Activated T-cell treated with anti-CD3 and anti-CD28 coated beads for 4 hours (primary cell): ENCODE data around the gene KTI12.
"Not testable (repeated sequence)": the region's sequence is repeated elsewhere in the genome, so short reads cannot be mapped to it uniquely, and the experiment has no call there.

Experiments used
- DNase-seq: peaks from one replicate; pipeline ENCODE4 v3.0.0-alpha.2; 2020

The KTI12 gene

GRCh38 chr1:52037909-52038308 is 4.3 kb upstream of the KTI12 start:
- DNase-seq = no peak

- DNase-seq = no peak
Observed at GRCh38 chr1:52037402-52037814, 3.8 kb upstream of the KTI12 start.

- no peak for DNase-seq
Observed at GRCh38 chr1:52034050-52034384, 407 bp upstream of the KTI12 start.

DNA sequence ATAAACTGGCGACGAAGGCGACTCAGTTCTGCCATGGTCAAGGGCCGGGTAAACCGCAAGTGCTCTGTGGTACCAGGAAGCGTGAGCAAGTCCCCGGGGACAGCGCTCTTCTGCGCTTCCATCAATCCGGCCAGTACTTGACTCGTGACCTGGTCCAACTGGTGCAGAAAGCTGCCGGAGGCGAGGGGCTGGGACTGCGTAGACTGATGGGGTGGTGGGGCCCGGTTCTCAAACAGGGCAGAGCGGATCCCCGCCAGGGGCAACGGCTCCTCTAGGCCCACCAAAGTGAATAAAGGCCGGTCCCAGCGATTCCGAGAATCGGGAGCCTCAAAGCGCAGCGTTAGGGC is 852 bp downstream of the KTI12 start:
- no peak for DNase-seq

- DNase-seq = no peak
Observed at GRCh38 chr1:52032124-52032784, 1.4 kb downstream of the KTI12 start.

GRCh38 chr1:52028839-52029238 is 4.8 kb downstream of the KTI12 start:
- DNase-seq = not testable (repeated sequence)

GRCh38 chr1:52028328-52028727 is 5.3 kb downstream of the KTI12 start:
- no peak for DNase-seq

GRCh38 chr1:52026278-52026677 is 7.3 kb downstream of the KTI12 start:
- no peak for DNase-seq

DNA sequence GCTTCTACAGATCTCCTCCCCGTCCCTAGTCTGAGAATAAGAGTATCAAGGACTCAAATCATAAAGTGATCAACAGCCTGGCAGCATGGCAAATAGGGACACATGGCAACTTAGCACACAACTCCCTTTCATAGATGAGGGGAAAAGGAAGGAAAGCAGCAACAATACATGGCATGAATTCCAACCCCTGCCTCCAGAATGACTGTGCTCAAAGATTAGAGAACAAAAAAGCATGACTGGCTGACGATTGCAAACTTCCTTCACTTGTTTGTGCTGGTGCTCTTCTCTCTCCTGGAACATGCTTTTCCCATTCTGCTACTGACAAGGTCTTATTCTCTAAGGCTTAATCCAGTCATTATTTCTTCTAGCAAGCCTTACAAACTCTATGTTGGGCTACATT is 11.5 kb downstream of the KTI12 start:
- DNase-seq = no peak

DNA sequence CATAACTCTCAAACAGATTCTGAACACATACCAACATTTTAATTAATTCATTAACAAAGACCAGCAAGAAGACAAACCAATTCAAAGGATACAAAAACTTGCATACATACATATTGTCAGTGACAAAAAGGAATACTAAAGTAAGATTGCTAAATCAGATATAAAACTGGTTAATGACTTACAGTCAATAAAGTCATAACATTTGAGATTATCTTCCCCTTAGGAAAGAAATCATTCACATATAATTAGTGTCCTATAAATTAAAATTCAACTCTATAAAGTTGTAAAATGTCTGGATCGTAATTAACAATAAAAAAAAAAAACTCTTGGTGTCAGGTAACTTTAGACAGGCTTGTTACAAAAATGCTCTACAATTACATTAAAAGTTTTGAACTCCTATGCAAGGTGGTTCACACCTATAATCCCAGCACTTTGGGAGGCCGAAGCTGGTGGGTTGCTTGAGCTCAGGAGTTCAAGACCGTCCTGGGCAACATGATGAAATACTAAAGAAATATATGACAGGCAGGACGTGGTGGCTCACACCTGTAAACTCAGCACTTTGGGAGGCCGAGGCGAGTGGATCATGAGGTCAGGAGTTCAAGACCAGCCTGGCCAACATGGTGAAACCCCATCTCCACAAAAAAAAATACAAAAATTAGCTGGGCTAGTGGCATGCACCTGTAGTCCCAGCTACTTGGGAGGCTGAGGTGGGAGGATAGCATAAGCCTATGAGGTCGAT is 25.4 kb downstream of the KTI12 start:
- no peak for DNase-seq

DNA sequence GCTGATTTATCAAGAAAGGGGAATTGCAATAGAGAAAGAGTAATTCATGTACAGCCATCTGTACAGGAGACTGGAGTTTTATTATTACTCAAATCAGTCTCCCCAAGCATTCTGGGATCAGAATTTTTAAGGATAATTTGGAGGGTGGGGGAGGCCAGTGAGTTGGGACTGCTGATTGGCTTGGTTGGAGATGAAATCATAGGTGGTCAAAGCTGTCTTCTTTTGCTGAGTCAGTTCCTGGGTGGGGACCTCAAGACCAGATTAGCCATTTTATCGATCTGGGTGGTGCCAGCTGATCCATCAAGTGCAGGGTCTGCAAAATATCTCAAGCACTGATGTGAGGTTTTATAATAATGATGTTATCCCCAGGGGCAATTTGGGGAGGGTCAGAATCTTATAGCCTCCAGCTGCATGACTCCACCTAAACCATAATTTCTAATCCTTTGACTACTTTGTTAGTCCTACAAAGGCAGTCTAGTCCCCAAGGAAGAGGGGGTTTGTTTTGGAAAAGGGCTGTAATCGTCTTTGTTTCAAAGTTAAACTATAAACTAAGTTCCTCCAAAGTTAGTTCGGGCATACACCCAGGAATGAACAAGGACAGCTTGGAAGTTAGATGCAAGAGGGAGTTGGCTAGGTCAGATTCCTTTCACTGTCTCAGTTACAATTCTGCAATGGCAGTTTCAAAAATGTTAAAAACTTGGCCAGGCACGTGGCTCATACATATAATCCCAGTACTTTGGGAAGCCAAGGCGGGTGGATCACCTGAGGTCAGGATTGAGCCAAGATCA is 26.2 kb downstream of the KTI12 start:
- DNase-seq = no peak

- DNase-seq = not testable (repeated sequence)
Observed at GRCh38 chr1:52006081-52006553, 27.5 kb downstream of the KTI12 start.

- not testable (repeated sequence) for DNase-seq
Observed at GRCh38 chr1:52005548-52005947, 28.1 kb downstream of the KTI12 start.

- DNase-seq = no peak
Observed at GRCh38 chr1:52003877-52004276, 29.7 kb downstream of the KTI12 start.

DNA sequence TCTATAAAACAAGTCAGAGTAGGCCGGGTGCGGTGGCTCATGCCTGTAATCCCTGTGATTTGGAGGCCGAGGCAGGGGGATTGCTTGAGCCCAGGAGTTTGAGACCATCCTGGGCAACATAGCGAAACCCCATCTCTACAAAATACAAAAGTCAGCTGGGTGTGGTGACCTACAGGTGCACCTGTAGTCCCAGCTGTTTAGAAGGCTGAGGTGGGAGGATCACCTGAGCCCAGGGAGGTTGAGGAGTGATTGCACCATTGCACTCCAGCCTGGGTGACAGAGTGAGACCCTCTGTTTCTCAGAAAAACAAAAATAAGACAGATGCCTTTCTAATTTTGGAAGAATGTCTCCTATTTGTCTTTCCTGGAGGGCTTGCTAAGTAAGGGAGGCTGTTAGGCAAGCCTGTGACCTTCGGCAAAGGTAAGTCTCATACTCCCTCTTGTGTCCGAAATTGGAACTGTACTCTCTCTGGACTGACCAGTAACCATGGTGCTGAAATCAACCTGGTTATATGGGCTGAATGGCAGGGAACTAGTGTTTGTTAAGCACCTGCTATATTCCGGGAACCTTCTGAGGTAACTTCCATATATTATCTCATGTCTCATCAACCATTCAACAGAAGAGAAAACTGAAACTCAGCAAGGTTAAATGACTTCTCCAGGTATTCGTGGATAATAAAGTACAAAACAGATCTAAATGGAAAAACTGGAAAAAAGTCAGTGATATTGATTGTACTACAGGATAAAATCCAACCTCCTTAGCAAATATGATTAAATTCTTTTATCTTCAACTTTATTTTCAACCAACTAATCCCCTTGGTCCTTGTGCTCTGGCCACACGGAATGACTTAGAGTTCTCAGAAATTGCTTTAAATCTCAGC is 31.3 kb downstream of the KTI12 start:
- peak; percentile 55 for DNase-seq

GRCh38 chr1:51998701-51999100 is 34.9 kb downstream of the KTI12 start:
- no peak for DNase-seq

DNA sequence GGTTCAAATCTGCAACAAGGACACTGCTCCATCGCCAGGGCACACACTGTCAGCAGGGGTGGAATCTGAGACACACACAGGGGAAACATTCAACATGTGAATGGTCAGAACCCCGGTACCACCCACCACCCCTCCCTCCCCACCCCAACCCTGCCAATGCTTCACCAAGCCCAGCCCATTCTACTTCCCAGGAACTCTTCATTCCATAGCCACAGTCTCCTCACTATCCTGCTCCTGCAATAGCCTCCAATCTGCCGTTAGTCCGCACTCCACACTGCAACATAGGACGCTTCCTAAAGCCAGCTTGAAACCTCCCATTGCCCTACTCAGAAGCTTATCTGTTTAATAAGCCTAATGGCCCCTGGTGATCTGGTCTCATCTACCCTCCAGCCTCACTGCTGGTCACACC is 35.6 kb downstream of the KTI12 start:
- DNase-seq = no peak

- peak; percentile 86 for DNase-seq
Observed at GRCh38 chr1:51990478-51990965, 43.1 kb downstream of the KTI12 start, which contains the start of gene RAB3B. RAB3B (minus strand) TSS chr1:51990700; CDS start chr1:51977117, 13,583 bp downstream.

DNA sequence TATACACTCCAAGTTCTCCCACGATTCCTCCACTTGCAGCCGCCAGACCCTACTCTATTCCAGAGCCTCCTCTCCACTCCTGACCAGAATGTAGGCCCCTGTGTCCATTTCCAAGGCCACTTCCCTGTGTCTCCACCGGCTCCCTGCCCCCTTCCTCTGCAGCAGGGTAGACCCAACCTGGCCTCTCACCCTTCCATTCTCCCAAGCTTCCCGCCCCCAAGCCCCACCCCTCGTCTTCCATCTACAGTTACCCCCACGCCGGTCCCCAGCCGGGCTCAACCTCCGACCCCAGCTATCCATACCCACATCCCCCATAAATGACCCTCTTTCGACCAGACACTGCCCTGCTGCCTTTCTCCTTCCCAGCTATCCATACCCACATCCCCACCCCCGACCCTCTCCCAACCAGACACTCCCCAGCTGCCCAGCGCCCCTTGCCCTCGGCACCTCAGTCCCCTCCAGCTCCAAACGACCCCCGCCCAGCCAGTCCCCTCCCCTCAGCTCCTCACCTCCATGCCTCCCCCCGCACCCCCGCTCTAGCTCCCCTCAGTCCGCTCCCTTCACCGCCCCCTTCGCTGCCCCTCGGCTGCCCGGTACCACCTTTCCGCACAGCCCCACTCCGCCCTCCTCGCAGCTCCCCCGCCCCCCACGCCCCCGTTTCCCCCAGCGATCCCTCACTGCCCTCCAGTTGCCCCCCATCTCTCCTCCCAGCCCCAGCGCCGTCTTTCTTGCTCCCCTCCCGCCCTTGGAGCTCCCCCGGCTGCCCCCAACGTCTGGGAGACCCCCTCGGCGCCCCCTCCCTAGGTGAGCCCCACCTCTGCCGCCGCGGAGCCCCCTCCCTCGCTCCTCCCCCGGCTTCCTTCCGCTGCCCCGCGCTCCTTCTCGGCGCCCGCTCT is 43.8 kb downstream of the KTI12 start:
- no peak for DNase-seq

GRCh38 chr1:51988254-51988653 is 45.4 kb downstream of the KTI12 start:
- DNase-seq = no peak

GRCh38 chr1:51986718-51987117 is 46.9 kb downstream of the KTI12 start:
- no peak for DNase-seq
